Kidney glomerular epithelial cell (primary cell): ENCODE results near the gene SCYGR4.

Experiments
- DNase-seq: peaks from one replicate; lab custom pipeline; 2025; lab: John Stamatoyannopoulos, UW

Gene SCYGR4

DNA sequence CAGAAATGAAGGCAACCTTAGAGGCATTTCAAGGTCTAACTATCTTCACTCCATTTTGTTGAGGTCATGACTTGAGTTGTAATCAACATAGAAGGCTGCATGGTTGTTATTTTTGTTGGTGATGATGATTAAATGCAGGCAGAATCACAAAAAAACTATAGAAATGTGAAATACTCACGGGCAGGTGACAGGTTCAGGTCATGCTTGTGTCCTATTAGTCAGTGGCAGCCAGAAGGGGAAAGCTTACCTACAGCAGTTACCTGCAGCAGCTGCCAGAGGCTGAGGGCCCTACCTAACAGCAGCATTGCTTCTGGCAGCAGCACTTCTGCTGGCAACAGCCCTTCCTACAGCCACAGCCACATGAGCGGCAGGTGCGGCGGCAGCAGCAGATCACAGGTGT lies 3.1 kb upstream of the SCYGR4 start:
- DNase-seq = no peak

DNA sequence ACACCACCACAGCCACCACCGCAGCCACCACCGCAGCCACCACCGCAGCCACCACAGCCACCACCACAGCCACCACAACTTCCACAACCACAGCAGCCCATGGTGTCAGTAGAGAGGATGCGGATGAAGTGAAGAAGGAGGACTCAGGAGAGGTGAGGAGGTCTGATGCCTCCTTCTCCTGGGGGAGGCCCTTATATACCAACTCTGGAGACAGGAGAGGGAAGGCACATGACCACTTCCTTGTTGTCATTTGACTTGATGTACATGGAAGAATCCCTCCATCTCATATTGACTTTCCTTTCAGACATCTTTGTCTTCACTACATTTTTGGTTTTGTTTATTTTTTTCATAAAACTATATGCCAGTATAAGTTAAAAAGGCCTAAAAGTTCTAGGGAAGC lies 2.6 kb upstream of the SCYGR4 start, which contains the start of gene SCYGR3:
SCYGR3 (minus strand) TSS at position 101 of the 400 bp plus-strand sequence; CDS start at position 101, 0 bp downstream.
- DNase-seq = no peak

DNA sequence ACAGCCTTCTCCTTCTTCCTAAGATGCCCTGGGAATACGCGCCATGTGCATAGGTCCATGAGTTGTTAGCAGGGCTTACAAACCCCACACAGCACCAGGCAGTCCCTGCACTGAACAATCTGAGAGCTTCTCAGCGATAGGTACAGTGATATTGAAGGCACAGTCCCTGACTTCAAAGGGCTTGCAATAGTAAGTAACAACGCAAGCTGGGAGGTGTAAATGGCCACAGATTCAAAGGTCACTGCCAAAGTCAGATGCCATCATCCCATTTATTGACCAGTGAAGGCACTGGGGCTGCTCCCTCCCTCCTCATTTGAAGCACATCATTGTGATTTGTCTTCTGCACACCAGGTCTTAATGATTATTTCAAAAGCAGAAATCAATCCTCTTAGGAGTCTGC lies 2.1 kb upstream of the SCYGR4 start:
- no peak for DNase-seq

DNA sequence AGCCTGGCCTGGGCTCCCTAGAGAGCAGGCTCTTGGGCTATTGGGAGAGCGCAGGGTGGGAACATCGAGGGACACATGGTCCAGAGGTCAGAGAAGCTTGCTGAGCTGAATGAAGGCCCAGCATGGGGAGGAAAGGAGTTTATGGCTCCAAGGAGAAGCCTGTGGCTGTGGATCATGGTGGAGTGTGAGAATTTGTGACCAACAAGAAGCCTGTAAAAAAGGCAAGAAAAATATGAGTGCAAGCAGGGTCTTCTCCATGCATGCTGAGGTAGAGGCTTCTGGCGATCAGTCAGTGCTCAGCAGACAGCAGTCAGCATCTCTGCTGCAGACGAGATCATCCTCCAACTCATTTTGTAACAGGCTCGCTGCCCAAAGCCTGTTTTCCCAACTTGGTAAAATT lies 1.4 kb upstream of the SCYGR4 start:
- no peak for DNase-seq

DNA sequence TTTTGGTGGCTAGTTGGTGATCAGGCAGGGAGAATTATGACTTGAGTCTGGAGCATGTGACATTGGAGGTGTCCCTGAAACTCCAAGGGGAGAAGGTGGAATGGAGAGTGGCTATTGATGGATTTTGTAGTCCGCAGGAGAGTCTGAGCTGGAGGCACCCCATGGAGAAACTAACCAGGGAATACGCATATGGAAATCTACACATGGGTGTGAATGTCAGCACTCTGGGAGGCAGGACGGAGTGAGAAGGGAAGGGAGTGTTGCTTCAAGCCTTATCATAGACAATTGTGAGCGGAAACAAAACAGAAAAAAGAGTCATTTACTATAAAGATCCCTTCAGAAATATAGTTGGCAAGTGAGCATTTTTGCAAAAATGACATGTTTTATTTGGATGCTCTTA lies 667 bp upstream of the SCYGR4 start:
- DNase-seq = no peak

DNA sequence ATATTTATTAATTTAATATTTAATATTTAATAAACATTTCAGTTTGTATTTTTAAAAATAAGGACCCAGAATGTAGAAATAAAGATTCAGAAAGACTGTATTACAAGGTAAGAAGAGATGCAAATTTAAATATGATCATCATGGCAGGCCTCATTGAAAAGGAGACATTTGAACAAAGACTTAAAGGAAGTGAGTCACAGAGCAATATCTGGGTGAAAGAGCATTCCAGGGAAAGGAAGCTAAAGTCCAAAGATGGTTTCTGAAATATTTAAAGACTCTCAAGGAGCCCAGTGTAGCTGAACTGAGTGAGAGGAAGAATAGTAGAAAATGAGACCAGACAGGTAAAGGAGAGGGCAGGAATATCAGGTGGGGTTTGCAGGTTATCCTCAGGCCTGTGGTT lies 5.9 kb downstream of the SCYGR4 start:
- DNase-seq = peak; percentile 10

DNA sequence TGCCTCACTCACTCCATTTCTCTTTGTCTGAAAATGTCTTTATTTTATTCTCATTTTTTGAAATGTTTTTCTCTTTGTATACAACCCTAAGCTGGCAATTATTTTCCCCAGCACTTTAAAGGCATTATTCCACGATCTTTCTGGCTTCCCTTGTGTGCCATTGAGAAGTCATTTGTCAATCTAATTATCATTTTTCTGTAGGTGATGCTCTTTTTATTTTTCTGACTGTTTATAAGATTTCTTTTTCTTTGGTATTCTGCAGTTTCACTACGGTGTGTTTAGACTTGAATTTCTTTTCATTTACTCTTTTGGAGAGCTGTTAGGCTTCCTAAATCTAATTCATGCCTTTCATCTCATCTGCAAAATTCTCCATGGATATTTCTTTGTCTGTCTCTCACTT lies 8.1 kb downstream of the SCYGR4 start:
- DNase-seq = no peak

DNA sequence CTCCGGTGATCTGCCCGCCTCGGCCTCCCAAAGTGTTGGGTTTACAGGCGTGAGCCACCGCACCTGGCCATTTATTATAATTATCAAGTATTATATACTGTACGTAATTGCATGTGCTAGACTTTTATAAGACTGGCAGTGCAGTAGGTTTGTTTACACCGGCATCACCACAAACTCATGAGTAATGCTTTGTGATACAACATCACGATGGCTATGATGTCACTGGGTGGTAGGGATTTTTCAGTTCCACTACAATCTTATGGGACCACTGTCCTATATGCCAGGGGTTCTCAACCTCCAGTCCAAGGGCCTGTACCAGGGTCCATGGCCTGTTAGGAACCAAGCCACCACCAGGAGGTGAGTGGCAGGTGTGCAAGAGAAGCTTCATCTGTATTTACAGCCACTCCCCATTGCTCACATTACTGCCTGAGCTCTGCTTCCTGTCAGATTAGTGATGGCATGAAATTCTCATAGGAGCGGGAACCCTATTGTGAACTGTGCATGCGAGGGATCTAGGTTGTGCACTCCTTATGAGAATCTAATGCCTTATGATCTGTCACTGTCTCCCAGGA lies 9.4 kb downstream of the SCYGR4 start:
- DNase-seq = no peak

DNA sequence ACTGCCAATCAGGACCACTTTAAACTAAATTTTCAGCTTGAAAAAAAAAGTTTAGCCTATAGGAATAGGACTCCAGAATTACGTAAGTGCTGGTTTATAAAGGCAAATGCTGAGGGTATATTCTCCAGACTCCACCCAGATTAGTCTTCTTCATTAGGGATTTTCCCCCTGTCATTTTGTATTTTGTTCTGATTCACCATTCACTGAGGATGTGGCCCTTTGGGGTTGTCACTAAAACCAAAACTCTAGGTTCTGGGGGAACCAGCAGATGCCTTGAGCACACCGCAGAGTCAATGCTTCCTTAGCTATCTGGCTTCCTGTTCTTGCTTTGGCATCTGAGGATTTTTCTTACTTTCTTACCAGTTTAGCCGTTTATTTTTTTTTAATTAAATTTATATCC lies 10.5 kb downstream of the SCYGR4 start:
- no peak for DNase-seq

DNA sequence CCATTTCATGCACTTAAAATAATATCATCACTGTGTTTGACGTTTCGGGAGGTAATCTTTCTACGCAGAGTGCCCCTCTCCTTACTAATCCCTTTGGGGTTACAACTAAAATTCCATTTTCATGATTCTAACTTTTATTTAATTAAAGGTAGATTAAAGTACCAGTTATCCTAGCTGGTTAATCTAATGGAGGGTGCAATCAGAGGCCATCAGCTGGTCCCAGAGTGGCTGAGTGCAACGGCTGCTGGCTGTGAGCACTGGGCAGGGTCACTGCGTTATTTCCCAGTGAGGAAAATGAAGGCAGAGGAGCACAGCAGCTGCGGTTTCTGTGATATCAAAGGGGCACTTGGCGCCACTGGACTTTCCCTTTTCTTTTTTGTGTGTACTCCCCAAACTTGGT lies 12.1 kb downstream of the SCYGR4 start:
- no peak for DNase-seq

DNA sequence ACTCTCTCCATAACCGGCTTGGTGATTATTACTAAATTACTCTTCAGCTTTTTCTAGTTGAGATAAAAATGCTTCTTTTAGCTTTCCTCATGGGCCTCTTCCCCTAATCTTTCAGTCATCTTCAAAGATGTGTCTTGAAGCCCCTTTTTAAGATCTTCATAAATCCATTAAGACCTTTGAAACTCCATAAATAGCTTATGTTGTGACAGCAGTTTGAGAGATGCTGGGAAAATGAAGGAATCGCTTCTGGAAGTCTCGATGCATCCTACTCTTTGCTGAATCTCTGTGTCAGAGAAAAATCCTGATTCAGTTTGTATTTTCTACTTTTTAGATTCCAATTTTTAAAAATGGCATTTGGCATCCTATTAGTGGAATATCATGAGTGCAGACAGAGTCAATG lies 13.0 kb downstream of the SCYGR4 start:
- no peak for DNase-seq

DNA sequence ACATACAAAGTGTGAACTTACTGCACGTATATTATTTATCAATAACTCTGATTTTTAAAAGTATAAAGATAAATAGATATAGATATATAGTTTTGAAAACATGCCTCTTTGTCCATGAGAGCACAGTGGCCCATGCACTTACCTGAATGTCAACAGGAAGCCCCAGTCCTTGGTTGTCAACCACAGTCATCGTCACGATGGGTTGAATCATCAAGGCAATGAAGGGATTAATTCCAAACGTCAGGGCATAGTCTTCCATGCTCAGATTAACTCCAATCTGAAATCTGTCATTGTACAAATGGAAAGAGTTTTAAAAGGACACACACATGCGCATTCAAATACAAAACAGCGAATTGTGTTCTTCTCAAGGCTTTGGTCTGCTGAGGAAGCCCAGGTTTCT lies 15.5 kb downstream of the SCYGR4 start:
- no peak for DNase-seq

DNA sequence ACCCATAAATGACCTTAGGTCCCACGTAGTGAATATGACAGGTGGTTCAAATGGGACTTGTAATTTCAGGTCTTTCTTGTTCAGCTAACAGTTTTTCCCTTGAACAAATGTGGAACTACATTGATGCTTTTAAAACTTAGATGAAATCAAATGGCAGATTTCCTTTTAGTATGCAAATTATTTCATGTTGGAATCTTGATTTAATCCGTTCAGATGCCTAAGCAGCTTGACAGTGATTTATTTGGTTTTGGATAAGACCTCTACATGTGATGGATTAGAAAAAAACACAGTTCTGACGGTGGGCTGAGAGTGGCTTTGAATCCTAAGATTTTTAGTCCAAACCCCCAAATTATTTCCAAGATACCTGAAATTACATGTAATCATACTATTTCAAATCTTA lies 16.9 kb downstream of the SCYGR4 start:
- DNase-seq = no peak

DNA sequence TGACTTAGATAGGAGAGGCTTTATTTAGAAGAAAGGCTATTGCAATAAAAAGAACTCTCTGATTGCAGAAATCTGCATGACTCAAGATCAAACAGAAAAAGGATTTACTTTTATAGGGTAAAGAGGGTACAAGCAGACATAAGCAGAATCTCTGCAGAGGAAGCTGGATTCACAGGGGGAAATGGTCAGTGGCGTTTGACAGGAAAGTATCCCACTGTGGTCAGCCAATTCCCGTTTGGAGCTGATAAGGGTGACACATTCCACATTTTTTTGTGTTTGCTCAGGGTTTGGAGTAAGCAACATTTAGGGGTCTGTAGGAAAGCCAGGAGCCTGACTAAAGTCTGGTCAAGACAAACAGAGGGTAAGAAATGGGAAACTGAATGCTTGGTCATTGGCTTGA lies 25.4 kb downstream of the SCYGR4 start:
- no peak for DNase-seq

DNA sequence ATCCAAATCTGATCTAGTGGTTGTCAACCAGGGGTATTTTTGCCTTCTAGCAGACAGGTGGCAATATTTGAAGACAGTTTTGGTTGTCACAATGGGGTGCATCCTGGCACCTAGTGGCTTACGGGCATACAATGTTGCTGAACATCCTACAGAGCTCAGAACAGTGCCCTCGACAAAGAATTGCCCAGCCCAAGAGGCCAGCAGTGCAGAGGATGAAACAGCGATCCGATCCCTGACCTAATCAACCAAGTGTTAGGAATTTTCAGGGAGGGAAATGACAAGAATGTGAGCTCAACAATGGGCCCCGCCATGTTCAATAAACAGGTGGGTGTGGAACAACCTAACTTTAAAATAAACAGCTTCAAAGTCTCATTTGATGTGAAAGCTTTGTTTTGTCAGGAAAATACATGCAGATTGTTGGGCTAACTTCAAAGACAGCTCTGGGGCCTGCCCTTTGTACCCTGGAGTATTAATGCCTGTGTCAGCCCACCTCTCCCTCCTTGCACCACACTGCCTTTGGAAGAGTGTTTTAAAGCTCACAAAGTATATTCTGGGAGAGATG lies 26.8 kb downstream of the SCYGR4 start:
- no peak for DNase-seq

DNA sequence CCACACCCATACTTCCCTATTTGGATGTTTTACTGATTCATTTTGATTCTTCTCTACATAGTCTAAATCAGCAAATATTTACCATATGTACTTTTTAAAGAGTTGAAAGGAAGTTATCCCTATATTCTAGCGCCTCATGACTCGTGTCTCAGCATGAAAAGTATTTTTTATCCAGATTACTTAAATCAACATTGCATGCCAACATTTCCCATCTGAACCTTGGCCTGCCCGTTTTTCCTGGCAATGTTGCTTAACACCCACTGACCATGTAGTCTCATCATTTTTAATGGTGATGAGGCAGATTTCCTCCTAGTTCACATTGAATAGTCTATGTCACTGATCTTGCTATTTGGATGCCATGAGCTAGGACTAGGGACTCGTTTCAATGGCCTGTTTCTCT lies 36.1 kb downstream of the SCYGR4 start:
- DNase-seq = no peak

DNA sequence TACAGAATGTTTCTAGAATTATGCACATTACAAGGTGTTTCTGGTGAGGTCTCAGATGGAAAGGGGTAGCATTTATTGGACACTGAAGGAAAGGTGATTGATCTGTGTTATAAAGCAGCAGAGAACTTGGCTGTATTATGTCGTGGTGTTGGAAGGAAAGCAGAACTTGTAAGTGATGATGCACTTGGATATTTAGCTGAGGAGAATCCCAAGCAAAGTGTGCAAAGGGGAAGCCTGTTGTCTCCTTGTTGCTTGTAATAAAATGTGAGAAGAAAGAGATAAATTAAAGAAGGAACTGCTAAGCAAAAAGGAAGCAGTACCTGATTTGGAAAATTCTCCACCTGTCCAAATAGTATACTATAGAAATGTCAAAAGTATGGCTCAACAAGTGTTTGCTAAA lies 37.1 kb downstream of the SCYGR4 start:
- no peak for DNase-seq

DNA sequence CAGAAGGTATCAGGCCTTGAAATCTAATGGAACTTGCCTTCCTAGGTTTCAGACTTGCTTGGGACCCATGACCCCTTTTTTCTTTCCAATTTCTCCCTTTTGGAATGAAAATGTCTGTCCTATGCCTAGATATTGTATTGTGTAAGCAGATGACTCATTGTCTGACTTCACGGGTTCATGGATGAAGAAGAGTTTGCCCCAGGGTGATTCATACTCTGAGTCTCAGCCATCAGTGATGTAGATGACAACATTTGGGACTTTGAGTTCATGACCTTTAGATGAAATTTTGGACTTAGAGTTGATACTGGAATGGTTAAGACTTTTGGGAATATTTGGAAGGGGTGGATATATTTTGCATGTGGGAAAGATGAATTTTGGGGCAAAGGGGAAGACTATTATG lies 38.2 kb downstream of the SCYGR4 start:
- DNase-seq = peak; percentile 44

DNA sequence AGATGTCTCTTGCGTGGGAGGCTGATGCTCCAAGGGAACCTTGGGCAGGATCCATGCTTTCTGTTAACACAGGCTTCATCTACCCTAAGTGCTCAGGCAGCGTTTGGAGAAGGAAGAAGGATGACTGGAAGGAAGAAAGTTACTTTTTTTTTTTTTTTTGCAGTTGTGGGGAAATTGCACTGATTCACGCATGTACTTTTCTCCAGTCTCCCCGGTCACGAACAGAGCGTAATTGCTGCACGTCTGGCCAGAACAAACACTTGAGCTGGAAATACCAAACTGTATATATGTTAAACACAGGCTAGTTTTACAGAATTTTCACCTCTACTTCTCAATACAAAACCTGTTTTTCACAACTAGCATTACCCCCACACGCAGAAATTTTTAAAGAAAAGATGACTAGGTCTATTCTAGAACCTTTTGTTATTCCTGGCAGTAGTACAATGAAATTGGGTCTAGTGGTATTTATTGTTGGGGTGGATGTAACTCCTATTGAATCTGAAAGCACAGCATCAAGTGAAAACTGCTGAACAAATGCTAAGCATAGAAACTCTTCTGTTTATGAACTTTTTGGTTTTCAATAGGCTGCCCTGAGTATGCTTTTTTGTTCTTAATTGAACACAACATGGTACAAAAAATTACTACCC lies 40.0 kb downstream of the SCYGR4 start:
- no peak for DNase-seq

DNA sequence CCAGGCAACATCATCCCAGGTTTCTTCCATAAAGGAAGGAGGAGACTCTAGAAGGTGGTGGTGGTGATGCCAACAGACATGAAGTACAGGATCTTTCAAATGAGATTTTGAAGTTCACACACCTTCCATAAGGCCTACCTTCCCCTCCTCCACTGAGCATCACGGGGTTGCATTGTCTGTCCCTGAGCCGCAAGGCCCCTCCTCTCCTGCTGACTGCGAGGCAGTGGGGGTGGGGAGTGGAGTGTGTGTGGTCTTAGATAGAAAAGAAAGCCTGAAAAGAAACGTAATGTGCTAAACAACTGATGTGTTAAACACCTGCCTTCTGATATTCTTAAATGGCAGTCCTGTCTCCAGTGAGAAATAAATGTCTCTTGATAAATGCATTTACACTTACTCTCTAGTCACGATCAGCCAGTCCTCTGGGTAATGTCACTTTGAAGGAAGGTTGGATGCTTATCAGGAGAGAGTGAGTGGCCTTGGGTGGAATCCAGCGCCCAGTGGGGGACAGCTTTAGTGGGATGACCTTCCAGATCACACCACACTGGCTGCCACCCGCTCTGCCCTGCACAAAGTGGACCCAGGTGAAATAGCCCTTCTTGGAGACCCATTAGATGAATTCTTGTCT lies 43.8 kb downstream of the SCYGR4 start:
- DNase-seq = no peak

DNA sequence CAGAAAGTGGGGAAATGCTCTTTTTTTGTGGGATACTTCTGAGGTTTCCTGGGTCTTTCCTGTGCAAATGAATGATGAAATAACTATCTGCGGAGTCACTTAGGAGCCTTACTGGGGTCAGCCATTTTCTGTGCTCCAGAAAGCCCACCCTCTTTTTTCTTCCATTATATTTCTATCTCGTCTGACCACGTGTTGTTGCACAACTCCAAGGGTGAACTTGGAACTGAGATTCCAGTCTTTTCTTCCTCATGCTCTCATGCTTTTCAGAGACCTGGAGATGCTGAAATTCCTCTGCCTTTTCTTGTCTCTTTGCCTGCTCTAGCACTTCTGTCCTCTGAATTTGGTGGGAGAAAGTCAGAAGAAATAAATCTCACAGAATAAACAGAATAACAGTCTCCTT lies 44.5 kb downstream of the SCYGR4 start:
- DNase-seq = no peak

DNA sequence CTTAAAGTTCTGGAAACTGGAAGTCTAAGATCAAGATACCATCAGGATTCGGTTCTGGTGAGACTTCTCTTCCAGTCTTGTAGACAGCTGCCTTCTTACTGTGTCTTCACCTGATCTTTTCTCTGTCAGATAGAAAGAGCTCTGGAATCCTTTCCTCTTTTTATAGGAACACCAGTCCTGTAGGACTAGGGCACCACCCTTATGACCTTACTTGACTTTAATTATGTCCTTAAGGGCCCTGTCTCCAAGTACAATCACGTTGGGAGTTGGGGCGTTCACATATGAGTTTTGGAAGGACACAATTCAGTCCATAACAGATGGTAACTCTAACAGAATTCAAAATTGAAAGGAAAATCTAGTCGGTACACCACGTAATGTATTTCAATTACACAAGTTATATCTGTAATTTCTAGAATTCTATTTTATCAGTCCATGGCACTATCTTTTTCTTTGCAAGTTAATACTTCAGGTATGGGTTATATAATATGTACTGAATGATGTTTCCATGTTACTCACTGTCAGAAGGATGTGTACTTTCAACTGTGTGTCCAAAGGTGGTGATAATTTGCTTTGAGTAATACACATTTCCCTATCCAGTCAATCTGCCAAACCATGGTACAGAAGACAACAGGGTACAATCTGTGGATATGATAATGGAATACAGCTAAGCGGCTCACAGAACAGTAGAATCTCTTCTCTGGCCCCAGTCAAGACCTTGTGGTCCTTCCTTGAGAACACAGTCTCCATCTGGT lies 48.1 kb downstream of the SCYGR4 start:
- no peak for DNase-seq
